ENCODE results near the gene THY1.

THY1 gene

GRCh38 chr11:119421351-119421750 lies 1.6 kb downstream of the THY1 start:
- Histone ChIP-seq H3K9me2 (replicated peaks; ENCODE audit: control insufficient read depth, low read length) (no peaks in the 10 kb centered on the region), H3K4me2 (ENCODE audit: low read length) (peak overlapping the region; percentile 25), H3K27me3 (ENCODE audit: control insufficient read depth, low read length) (peaks cover 19% of the 10 kb centered on the region), H3K27ac (ENCODE audit: low read depth, low read length) (no peak overlapping the region), H3K4me3 (ENCODE audit: low read length) (no peak overlapping the region), H4K20me1 (ENCODE audit: control insufficient read depth, insufficient read depth, low read depth, low read length) (no peaks in the 10 kb centered on the region), H3K79me2 (ENCODE audit: control insufficient read depth, low read length) (no peaks in the 10 kb centered on the region), H3K4me1 (ENCODE audit: control insufficient read depth, low read length) (peaks cover 26% of the 10 kb centered on the region), H3K36me3 (ENCODE audit: control insufficient read depth, low read length) (no peaks in the 10 kb centered on the region), H3F3A (ENCODE audit: control insufficient read depth, insufficient read depth) (no peaks in the 10 kb centered on the region), H3K9me3 (ENCODE audit: control insufficient read depth, insufficient read depth, low read length) (no peaks in the 10 kb centered on the region)
- no peak for TF ChIP-seq CTCF (IDR thresholded peaks at IDR 0.05; ENCODE audit: low read depth, low read length, poor library complexity, severe bottlenecking)
- TF ChIP-seq EZH2phosphoT487 (IDR thresholded peaks at IDR 0.05; ENCODE audit: borderline replicate concordance, low read length) = no peak

GRCh38 chr11:119420631-119421030 lies 2.3 kb downstream of the THY1 start:
- TF ChIP-seq EZH2phosphoT487 (IDR thresholded peaks at IDR 0.05; ENCODE audit: borderline replicate concordance, low read length) (no peak), CTCF (IDR thresholded peaks at IDR 0.05; ENCODE audit: low read depth, low read length, poor library complexity, severe bottlenecking) (no peak)
- Histone ChIP-seq H3K27me3 (ENCODE audit: control insufficient read depth, low read length) (peaks cover 19% of the 10 kb centered on the region), H3K4me1 (ENCODE audit: control insufficient read depth, low read length) (peaks cover 21% of the 10 kb centered on the region), H3K4me3 (ENCODE audit: low read length) (no peak overlapping the region), H3K9me3 (ENCODE audit: control insufficient read depth, insufficient read depth, low read length) (no peaks in the 10 kb centered on the region), H3K36me3 (ENCODE audit: control insufficient read depth, low read length) (no peaks in the 10 kb centered on the region), H3F3A (ENCODE audit: control insufficient read depth, insufficient read depth) (no peaks in the 10 kb centered on the region), H3K4me2 (ENCODE audit: low read length) (no peak overlapping the region), H3K79me2 (ENCODE audit: control insufficient read depth, low read length) (no peaks in the 10 kb centered on the region), H3K9me2 (replicated peaks; ENCODE audit: control insufficient read depth, low read length) (no peaks in the 10 kb centered on the region), H4K20me1 (ENCODE audit: control insufficient read depth, insufficient read depth, low read depth, low read length) (no peaks in the 10 kb centered on the region), H3K27ac (ENCODE audit: low read depth, low read length) (no peak overlapping the region)

GRCh38 chr11:119419834-119420492 lies 3.0 kb downstream of the THY1 start:
- H3K9me3 ChIP-seq (ENCODE audit: control insufficient read depth, insufficient read depth, low read length) = no peaks in the 10 kb centered on the region
- peaks cover 19% of the 10 kb centered on the region for H3K27me3 ChIP-seq (ENCODE audit: control insufficient read depth, low read length)
- no peaks in the 10 kb centered on the region for H3K79me2 ChIP-seq (ENCODE audit: control insufficient read depth, low read length)
- no peaks in the 10 kb centered on the region for H3K9me2 ChIP-seq (replicated peaks; ENCODE audit: control insufficient read depth, low read length)
- TF ChIP-seq CTCF (IDR thresholded peaks at IDR 0.05; ENCODE audit: low read depth, low read length, poor library complexity, severe bottlenecking) = no peak
- no peak for TF ChIP-seq EZH2phosphoT487 (IDR thresholded peaks at IDR 0.05; ENCODE audit: borderline replicate concordance, low read length)
- H3F3A ChIP-seq (ENCODE audit: control insufficient read depth, insufficient read depth) = no peaks in the 10 kb centered on the region
- no peaks in the 10 kb centered on the region for H3K36me3 ChIP-seq (ENCODE audit: control insufficient read depth, low read length)
- H4K20me1 ChIP-seq (ENCODE audit: control insufficient read depth, insufficient read depth, low read depth, low read length) = no peaks in the 10 kb centered on the region
- no peak overlapping the region for H3K4me3 ChIP-seq (ENCODE audit: low read length)
- no peak overlapping the region for H3K4me2 ChIP-seq (ENCODE audit: low read length)
- peaks cover 26% of the 10 kb centered on the region for H3K4me1 ChIP-seq (ENCODE audit: control insufficient read depth, low read length)
- H3K27ac ChIP-seq (ENCODE audit: low read depth, low read length) = no peak overlapping the region

All from DOHH2 (cell line).